IMR-90 (cell line): ENCODE results near the gene BRPF3. TPM values are rescaled to one million over a fixed set of nuclear protein-coding genes. Genes with fewer than 3 reads are reported as not detected.
A peak's percentile ranks its signal among the peaks of the same experiment; 100 is the strongest.

Source experiments
- ATAC-seq: fragments of 200-7000 bp; cut with Tn5 transposase; 2 replicates; pipeline ENCODE4 v1.9.1; 2020; ENCODE audit warnings: low read depth, mild to moderate bottlenecking, moderate library complexity
- BruUV-seq: library from RNA; stranded (reverse); fragments of 400-500 nt; replicated peaks from 2 replicates; lab custom pipeline; 2021; lab: Mats Ljungman, UMichigan
- CTCF ChIA-PET: fragments of 300-600 bp; formaldehyde crosslinking; extraction: SDS; loops from one replicate; lab custom pipeline; 2021; ENCODE audit warnings: antibody characterized with exemption; lab: Yijun Ruan, JAX
- POLR2A ChIA-PET: fragments of 300-600 bp; sonication (Branson Sonifier 250); formaldehyde crosslinking; loops from one replicate; lab custom pipeline; 2022; ENCODE audit warnings: antibody characterized with exemption; ENCODE audit not compliant: unreplicated experiment; lab: Charles Lee
- DNase-seq: peaks from one replicate; pipeline ENCODE4 v3.0.0; 2013
- H2AFZ ChIP-seq: replicated peaks from 2 replicates; pipeline ENCODE3; 2013; ENCODE audit warnings: low read length, mild to moderate bottlenecking; ENCODE audit not compliant: poor library complexity
- H2AK5ac ChIP-seq: 2 replicates; pipeline ENCODE4 v1.6.1; 2013; ENCODE audit warnings: low read depth, low read length, inconsistent platforms
- H2AK9ac ChIP-seq: replicated peaks from 2 replicates; pipeline ENCODE3; 2013; ENCODE audit warnings: mild to moderate bottlenecking, low read depth, low read length, moderate library complexity; ENCODE audit not compliant: poor library complexity
- H2BK120ac ChIP-seq: 2 replicates; pipeline ENCODE4 v1.6.1; 2013; ENCODE audit warnings: low read depth, low read length, inconsistent platforms
- H2BK15ac ChIP-seq: 3 replicates; pipeline ENCODE4 v1.6.1; 2013; ENCODE audit warnings: low read depth, low read length, inconsistent platforms
- H2BK20ac ChIP-seq: 2 replicates; pipeline ENCODE4 v1.6.1; 2013; ENCODE audit warnings: low read depth, mild to moderate bottlenecking, inconsistent platforms, low read length, moderate library complexity
- H2BK5ac ChIP-seq: 2 replicates; pipeline ENCODE4 v1.6.1; 2013; ENCODE audit warnings: mild to moderate bottlenecking, low read depth, low read length, inconsistent platforms; ENCODE audit not compliant: poor library complexity, severe bottlenecking
- H3K14ac ChIP-seq: replicated peaks from 2 replicates; pipeline ENCODE4 v1.6.1; 2013; ENCODE audit warnings: low read depth, low read length, inconsistent platforms
- H3K18ac ChIP-seq: 2 replicates; pipeline ENCODE4 v1.6.1; 2013; ENCODE audit warnings: low read depth, low read length, control low read depth
- H3K23ac ChIP-seq: 2 replicates; pipeline ENCODE4 v1.6.1; 2013; ENCODE audit warnings: low read depth, low read length, inconsistent platforms
- H3K27ac ChIP-seq: 2 replicates; pipeline ENCODE4 v1.5.1; 2013; ENCODE audit warnings: mild to moderate bottlenecking, control low read depth, low read length; ENCODE audit not compliant: insufficient read depth
- H3K27me3 ChIP-seq: 2 replicates; pipeline ENCODE4 v1.6.1; 2013; ENCODE audit warnings: low read length; ENCODE audit not compliant: control insufficient read depth, insufficient read depth
- H3K36me3 ChIP-seq: 2 replicates; pipeline ENCODE4 v1.6.1; 2013; ENCODE audit warnings: low read length, mixed read lengths; ENCODE audit not compliant: control insufficient read depth, insufficient read depth
- H3K4ac ChIP-seq: 2 replicates; pipeline ENCODE4 v1.6.1; 2013; ENCODE audit warnings: low read depth, low read length, inconsistent platforms
- H3K4me1 ChIP-seq: 2 replicates; pipeline ENCODE4 v1.6.1; 2013; ENCODE audit warnings: low read length, mixed read lengths; ENCODE audit not compliant: control insufficient read depth, insufficient read depth
- H3K4me2 ChIP-seq: 2 replicates; pipeline ENCODE4 v1.6.1; 2013; ENCODE audit warnings: low read depth, mild to moderate bottlenecking, control low read depth, low read length, moderate library complexity
- H3K4me3 ChIP-seq: 2 replicates; pipeline ENCODE4 v1.5.1; 2013; ENCODE audit warnings: low read depth, mild to moderate bottlenecking, control low read depth, low read length, moderate library complexity; ENCODE audit not compliant: insufficient read depth
- H3K56ac ChIP-seq: 2 replicates; pipeline ENCODE4 v1.6.1; 2013; ENCODE audit warnings: low read length, inconsistent platforms; ENCODE audit not compliant: insufficient read depth; ENCODE audit errors: extremely low read depth
- H3K79me1 ChIP-seq, 2 experiments: 2 replicates each; pipeline ENCODE4 v1.6.1; 2013; ENCODE audit warnings: low read length in 2 of 2, inconsistent platforms in 1 of 2, low read depth in 1 of 2
- H3K9ac ChIP-seq: 2 replicates; pipeline ENCODE4 v1.6.1; 2013; ENCODE audit warnings: low read depth, low read length, control low read depth
- H3K9me1 ChIP-seq: 2 replicates; pipeline ENCODE4 v1.6.1; 2013; ENCODE audit warnings: low read length, inconsistent platforms; ENCODE audit not compliant: insufficient read depth
- H3K9me3 ChIP-seq: 2 replicates; pipeline ENCODE4 v1.6.1; 2013; ENCODE audit warnings: low read length; ENCODE audit not compliant: control insufficient read depth, insufficient read depth
- H4K20me1 ChIP-seq: 2 replicates; pipeline ENCODE4 v1.6.1; 2013; ENCODE audit warnings: low read length, inconsistent platforms; ENCODE audit not compliant: insufficient read depth
- H4K5ac ChIP-seq: 2 replicates; pipeline ENCODE4 v1.6.1; 2013; ENCODE audit warnings: mild to moderate bottlenecking, low read depth, low read length, control low read depth
- H4K8ac ChIP-seq, 2 experiments: 2 replicates each; pipeline ENCODE4 v1.6.1; 2013; ENCODE audit warnings: low read depth in 2 of 2, low read length in 2 of 2, control low read depth in 1 of 2, inconsistent platforms in 1 of 2
- H4K91ac ChIP-seq: 2 replicates; pipeline ENCODE4 v1.6.1; 2013; ENCODE audit warnings: low read depth, low read length, inconsistent platforms; ENCODE audit not compliant: insufficient read depth
- BHLHE40 ChIP-seq: fragments of 150-350 bp; IDR thresholded peaks from 2 replicates; pipeline ENCODE4 v1.6.1; 2016; ENCODE audit warnings: mild to moderate bottlenecking, low read depth, low read length
- CEBPB ChIP-seq: IDR thresholded peaks from 2 replicates; pipeline ENCODE4 v1.6.1; 2012; ENCODE audit warnings: low read depth, low read length, improper control_type of control experiment
- CHD1 ChIP-seq: IDR thresholded peaks from 2 replicates; pipeline ENCODE4 v1.6.1; 2012; ENCODE audit warnings: low read depth, low read length, improper control_type of control experiment
- FOS ChIP-seq: fragments of 150-350 bp; IDR thresholded peaks from 2 replicates; pipeline ENCODE4 v1.6.1; 2016; ENCODE audit warnings: low read depth, low read length
- NFE2L2 ChIP-seq: fragments of 150-350 bp; IDR thresholded peaks from 2 replicates; pipeline ENCODE4 v1.6.1; 2016; ENCODE audit warnings: low read depth, mild to moderate bottlenecking, low read length
- POLR2A ChIP-seq: IDR thresholded peaks from 2 replicates; pipeline ENCODE4 v1.6.1; 2012; ENCODE audit warnings: mild to moderate bottlenecking, low read depth, low read length
- RAD21 ChIP-seq: IDR thresholded peaks from 2 replicates; pipeline ENCODE4 v1.6.1; 2012; ENCODE audit warnings: low read length, improper control_type of control experiment
- RFX5 ChIP-seq: IDR thresholded peaks from 2 replicates; pipeline ENCODE4 v1.8.0; 2012; ENCODE audit warnings: low read depth, mild to moderate bottlenecking, low read length, moderate library complexity
- SMC3 ChIP-seq: fragments of 150-350 bp; IDR thresholded peaks from 2 replicates; pipeline ENCODE4 v1.6.1; 2016; ENCODE audit warnings: low read depth, mild to moderate bottlenecking, antibody characterized with exemption, low read length, moderate library complexity
- USF2 ChIP-seq: fragments of 150-350 bp; IDR thresholded peaks from 2 replicates; pipeline ENCODE4 v1.6.1; 2017; ENCODE audit warnings: mild to moderate bottlenecking, antibody characterized with exemption, low read length, low read depth
- WGBS, 2 experiments: methylation state at CpG; one replicate each; pipeline versions ENCODE4 v1.1.5 to v1.1.7; 2013; ENCODE audit warnings: missing lambda C conversion rate in 2 of 2; ENCODE audit not compliant: insufficient read length in 1 of 2; ENCODE audit errors: extremely low coverage in 2 of 2; 5-methylcytosine and 5-hydroxymethylcytosine counted together
- dilution Hi-C: fragments of 300-500 bp; cut with HindIII; formaldehyde crosslinking; loops from one replicate; pipeline ENCODE4 v1.14.3; 2018; ENCODE audit warnings: low sequenced_read_pairs; ENCODE audit not compliant: unreplicated experiment
- in situ Hi-C: fragments of 300-500 bp; cut with MboI; formaldehyde crosslinking; loops from 3 replicates; pipeline ENCODE4 v1.14.3; 2019; ENCODE audit warnings: low sequenced_read_pairs, inconsistent platforms, mixed read lengths
- intact Hi-C: fragments of 100-400 bp; cut with micrococcal nuclease; formaldehyde crosslinking; loops from 2 replicates; pipeline ENCODE4 v1.10.0; 2022
- polyA plus RNA-seq, 3 experiments: library from polyadenylated mRNA; depleted of rRNA; stranded (reverse); fragments of >200 nt; gene quantifications; 2 replicates each; pipeline ENCODE4 v1.2.3, GENCODE V29; 2012; ENCODE audit warnings: low replicate concordance in 1 of 3
- total RNA-seq: library from RNA; depleted of rRNA; stranded (reverse); fragments of >200 nt; gene quantifications from 2 replicates; pipeline ENCODE4 v1.2.3, GENCODE V29; 2012

Gene BRPF3
- total and polyA plus RNA-seq, 2 of the 4 experiments (the other 2 are of a cell fraction) = 10.2 to 17.2 TPM

GRCh38 chr6:36195471-36196112 is 952 bp upstream of the BRPF3 start:
- Histone ChIP-seq H3K23ac (peak overlapping the region; percentile 83; the same call in 1 of the 2 replicates), H3K9ac (peak overlapping the region; percentile 85), H4K8ac (peak overlapping the region; percentile 59 to 77), H3K14ac (peak overlapping the region; percentile 61), H3K27me3 (peaks cover 2% of the 10 kb centered on the region; the same call in 1 of the 2 replicates), H3K56ac (peak overlapping the region; percentile 45; the same call in 1 of the 2 replicates), H3K79me1 (peaks cover 26 to 38% of the 10 kb centered on the region in 2 experiments), H4K91ac (peak overlapping the region; percentile 66), H4K5ac (peak overlapping the region; percentile 85), H4K20me1 (peaks cover 31% of the 10 kb centered on the region), H2AFZ (peak overlapping the region; percentile 91), H3K4me2 (peak overlapping the region; percentile 92), H2AK5ac (peak overlapping the region; percentile 67), H3K36me3 (peaks cover 6% of the 10 kb centered on the region), H3K9me3 (no peaks in the 10 kb centered on the region), H3K9me1 (peaks cover 9% of the 10 kb centered on the region), H3K4ac (peak overlapping the region; percentile 90), H2BK5ac (no peak overlapping the region), H3K4me3 (peak overlapping the region; percentile 65), H2BK120ac (peak overlapping the region; percentile 54), H2AK9ac (peak overlapping the region; percentile 38), H3K4me1 (peaks cover 6% of the 10 kb centered on the region; the same call in 1 of the 2 replicates), H3K27ac (peak overlapping the region; percentile 44; the same call in 1 of the 2 replicates), H2BK15ac (no peak overlapping the region), H2BK20ac (no peak overlapping the region; the same call in 1 of the 2 replicates), H3K18ac (peak overlapping the region; percentile 75; the same call in 1 of the 2 replicates)
- BruUV-seq = no TSS peak
- in situ Hi-C loops = loop anchor here (10.0 kb wide), 1 partner anchor 171 kb away; the partner anchor contains the start of genes MAPK14 and SLC26A8
- no peak for DNase-seq
- CTCF ChIA-PET = no interaction called here
- 57% methylated on average over 1 of the region's 8 CpGs; no CpG with 5 or more reads in 1 of the 2 experiments for WGBS, 2 experiments
- intact Hi-C loops = loop anchor here (1.0 to 2.0 kb wide), 3 partner anchors 72 to 168 kb away; partner anchors contain the start of gene MAPK14
- no peak for TF ChIP-seq USF2
- TF ChIP-seq RFX5 = no peak
- TF ChIP-seq BHLHE40 = no peak
- TF ChIP-seq CEBPB = no peak
- no peak for TF ChIP-seq NFE2L2
- no peak for TF ChIP-seq SMC3
- no peak for TF ChIP-seq CHD1
- TF ChIP-seq POLR2A = no peak
- no peak for TF ChIP-seq FOS
- no peak for TF ChIP-seq RAD21
- no peak for ATAC-seq
- POLR2A ChIA-PET = no interaction called here
- dilution Hi-C loops = no loop called here
